CD4-positive, alpha-beta T cell treated with Interleukin-4 for 1 hour (primary cell): ENCODE data around the gene UPB1.

Experiments used
- DNase-seq, 2 donors: peaks; one replicate each; pipeline ENCODE4 v3.0.0-alpha.2; 2020 to 2022

The UPB1 gene

GRCh38 chr22:24571266-24571665, 76.1 kb downstream of the UPB1 start:
- no peak for DNase-seq

DNA sequence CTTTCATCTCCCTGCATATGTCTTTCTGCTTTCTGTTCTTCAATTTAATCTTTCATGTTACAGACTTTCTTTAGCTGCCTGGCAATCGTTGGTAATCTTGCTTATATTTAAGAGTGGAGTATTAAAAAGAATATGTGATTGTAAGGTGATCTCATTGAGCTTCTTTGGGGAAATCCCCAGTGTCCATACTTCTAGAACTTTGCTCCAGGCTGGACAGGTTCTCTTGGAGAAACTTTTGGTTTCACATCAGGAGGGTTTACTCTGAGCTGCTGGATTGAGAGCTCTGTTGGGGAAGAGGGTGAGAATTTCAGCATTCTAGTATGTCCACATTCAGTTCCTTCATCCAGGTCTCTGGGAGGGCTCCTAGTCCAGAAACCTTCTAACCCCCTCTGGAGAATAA, 81.6 kb downstream of the UPB1 start:
- no peak for DNase-seq
